ENCODE data around the gene RUSC2.

The RUSC2 gene, protein sequence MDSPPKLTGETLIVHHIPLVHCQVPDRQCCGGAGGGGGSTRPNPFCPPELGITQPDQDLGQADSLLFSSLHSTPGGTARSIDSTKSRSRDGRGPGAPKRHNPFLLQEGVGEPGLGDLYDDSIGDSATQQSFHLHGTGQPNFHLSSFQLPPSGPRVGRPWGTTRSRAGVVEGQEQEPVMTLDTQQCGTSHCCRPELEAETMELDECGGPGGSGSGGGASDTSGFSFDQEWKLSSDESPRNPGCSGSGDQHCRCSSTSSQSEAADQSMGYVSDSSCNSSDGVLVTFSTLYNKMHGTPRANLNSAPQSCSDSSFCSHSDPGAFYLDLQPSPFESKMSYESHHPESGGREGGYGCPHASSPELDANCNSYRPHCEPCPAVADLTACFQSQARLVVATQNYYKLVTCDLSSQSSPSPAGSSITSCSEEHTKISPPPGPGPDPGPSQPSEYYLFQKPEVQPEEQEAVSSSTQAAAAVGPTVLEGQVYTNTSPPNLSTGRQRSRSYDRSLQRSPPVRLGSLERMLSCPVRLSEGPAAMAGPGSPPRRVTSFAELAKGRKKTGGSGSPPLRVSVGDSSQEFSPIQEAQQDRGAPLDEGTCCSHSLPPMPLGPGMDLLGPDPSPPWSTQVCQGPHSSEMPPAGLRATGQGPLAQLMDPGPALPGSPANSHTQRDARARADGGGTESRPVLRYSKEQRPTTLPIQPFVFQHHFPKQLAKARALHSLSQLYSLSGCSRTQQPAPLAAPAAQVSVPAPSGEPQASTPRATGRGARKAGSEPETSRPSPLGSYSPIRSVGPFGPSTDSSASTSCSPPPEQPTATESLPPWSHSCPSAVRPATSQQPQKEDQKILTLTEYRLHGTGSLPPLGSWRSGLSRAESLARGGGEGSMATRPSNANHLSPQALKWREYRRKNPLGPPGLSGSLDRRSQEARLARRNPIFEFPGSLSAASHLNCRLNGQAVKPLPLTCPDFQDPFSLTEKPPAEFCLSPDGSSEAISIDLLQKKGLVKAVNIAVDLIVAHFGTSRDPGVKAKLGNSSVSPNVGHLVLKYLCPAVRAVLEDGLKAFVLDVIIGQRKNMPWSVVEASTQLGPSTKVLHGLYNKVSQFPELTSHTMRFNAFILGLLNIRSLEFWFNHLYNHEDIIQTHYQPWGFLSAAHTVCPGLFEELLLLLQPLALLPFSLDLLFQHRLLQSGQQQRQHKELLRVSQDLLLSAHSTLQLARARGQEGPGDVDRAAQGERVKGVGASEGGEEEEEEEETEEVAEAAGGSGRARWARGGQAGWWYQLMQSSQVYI (N-terminal part only)

GRCh38 chr9:35489313-35490154, at the start of gene RUSC2:
RUSC2 (plus strand) TSS chr9:35490111; CDS start chr9:35546522, 56,411 bp downstream.
- DNase-seq (ENCODE audit: low read depth) = peak; percentile 67
- H3K4me3 ChIP-seq (ENCODE audit: low read depth, low read length) = peak within 1 kb of the TSS; percentile 4
- TF ChIP-seq POLR2A (IDR thresholded peaks at IDR 0.05; ENCODE audit: extremely low read depth, insufficient read length) = no peak
- TF ChIP-seq, protein P1, sequence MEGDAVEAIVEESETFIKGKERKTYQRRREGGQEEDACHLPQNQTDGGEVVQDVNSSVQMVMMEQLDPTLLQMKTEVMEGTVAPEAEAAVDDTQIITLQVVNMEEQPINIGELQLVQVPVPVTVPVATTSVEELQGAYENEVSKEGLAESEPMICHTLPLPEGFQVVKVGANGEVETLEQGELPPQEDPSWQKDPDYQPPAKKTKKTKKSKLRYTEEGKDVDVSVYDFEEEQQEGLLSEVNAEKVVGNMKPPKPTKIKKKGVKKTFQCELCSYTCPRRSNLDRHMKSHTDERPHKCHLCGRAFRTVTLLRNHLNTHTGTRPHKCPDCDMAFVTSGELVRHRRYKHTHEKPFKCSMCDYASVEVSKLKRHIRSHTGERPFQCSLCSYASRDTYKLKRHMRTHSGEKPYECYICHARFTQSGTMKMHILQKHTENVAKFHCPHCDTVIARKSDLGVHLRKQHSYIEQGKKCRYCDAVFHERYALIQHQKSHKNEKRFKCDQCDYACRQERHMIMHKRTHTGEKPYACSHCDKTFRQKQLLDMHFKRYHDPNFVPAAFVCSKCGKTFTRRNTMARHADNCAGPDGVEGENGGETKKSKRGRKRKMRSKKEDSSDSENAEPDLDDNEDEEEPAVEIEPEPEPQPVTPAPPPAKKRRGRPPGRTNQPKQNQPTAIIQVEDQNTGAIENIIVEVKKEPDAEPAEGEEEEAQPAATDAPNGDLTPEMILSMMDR (IDR thresholded peaks at IDR 0.05; ENCODE audit: low read depth, low read length) = no peak
- TF ChIP-seq, protein P2, sequence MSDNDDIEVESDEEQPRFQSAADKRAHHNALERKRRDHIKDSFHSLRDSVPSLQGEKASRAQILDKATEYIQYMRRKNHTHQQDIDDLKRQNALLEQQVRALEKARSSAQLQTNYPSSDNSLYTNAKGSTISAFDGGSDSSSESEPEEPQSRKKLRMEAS (IDR thresholded peaks at IDR 0.05; ENCODE audit: low read depth, low read length) = no peak
- no peak for TF ChIP-seq MYC (IDR thresholded peaks at IDR 0.05; ENCODE audit: low read depth, low read length)

DNA sequence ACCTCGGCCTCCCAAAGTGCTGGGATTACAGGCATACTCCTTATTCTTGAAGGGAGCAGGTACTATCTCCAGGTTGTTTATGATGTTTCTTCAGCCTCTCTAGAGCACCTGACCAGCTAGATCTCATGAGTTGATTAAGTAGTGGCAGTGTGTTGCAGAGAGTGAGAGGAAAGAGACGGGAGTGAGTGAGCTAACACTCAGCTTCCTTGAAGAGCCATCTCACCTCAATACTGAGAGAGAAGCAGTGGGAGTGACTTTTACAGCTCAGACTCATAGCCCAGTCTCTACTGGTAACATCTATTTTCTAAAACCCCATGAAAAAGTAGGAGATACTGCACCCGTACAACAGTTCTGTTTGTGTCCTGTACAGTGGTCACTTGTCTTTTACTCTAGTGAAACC, 43.9 kb upstream of the RUSC2 start:
- no peak overlapping the region for H3K4me3 ChIP-seq (ENCODE audit: low read depth, low read length)
- DNase-seq (ENCODE audit: low read depth) = no peak
- TF ChIP-seq POLR2A (IDR thresholded peaks at IDR 0.05; ENCODE audit: extremely low read depth, insufficient read length) (no peak), MYC (IDR thresholded peaks at IDR 0.05; ENCODE audit: low read depth, low read length) (no peak)
- TF ChIP-seq, protein P1 (IDR thresholded peaks at IDR 0.05; ENCODE audit: low read depth, low read length) = no peak
- TF ChIP-seq, protein P2 (IDR thresholded peaks at IDR 0.05; ENCODE audit: low read depth, low read length) = no peak

GRCh38 chr9:35448496-35448895, 41.4 kb upstream of the RUSC2 start:
- no peak for DNase-seq (ENCODE audit: low read depth)
- H3K4me3 ChIP-seq (ENCODE audit: low read depth, low read length) = no peak overlapping the region
- TF ChIP-seq, protein P2 (IDR thresholded peaks at IDR 0.05; ENCODE audit: low read depth, low read length) = no peak

- no peak overlapping the region for H3K4me3 ChIP-seq (ENCODE audit: low read depth, low read length)
- peak; percentile 26 for DNase-seq (ENCODE audit: low read depth)
- TF ChIP-seq, protein P2 (IDR thresholded peaks at IDR 0.05; ENCODE audit: low read depth, low read length) = no peak
- TF ChIP-seq MYC (IDR thresholded peaks at IDR 0.05; ENCODE audit: low read depth, low read length) = no peak
- no peak for TF ChIP-seq POLR2A (IDR thresholded peaks at IDR 0.05; ENCODE audit: extremely low read depth, insufficient read length)
- TF ChIP-seq, protein P1 (IDR thresholded peaks at IDR 0.05; ENCODE audit: low read depth, low read length) = peak; percentile 20
These were observed 37.4 kb upstream of the RUSC2 start for GRCh38 chr9:35452481-35452880.

DNA sequence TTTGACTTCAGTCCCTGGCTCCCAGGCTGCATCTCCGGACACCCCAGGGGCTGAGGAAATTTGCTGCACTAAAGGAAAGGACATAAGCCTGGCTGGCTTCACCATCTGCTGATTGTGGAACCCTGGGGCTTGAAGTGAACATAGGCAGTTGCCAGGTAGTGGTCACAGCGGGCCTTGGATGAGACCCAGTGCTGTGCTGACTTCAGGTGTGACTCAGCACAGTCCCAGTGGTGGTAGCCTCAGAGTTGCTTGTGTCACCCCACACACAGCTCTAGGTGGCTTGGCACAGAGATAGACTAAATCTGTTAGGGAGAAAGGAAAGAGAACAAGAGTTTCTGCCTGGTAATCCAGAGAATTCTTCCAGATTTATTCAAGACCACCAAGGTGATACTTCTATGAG, 36.1 kb upstream of the RUSC2 start:
- TF ChIP-seq, protein P2 (IDR thresholded peaks at IDR 0.05; ENCODE audit: low read depth, low read length) = no peak
- TF ChIP-seq MYC (IDR thresholded peaks at IDR 0.05; ENCODE audit: low read depth, low read length) (no peak), POLR2A (IDR thresholded peaks at IDR 0.05; ENCODE audit: extremely low read depth, insufficient read length) (no peak)
- TF ChIP-seq, protein P1 (IDR thresholded peaks at IDR 0.05; ENCODE audit: low read depth, low read length) = no peak
- no peak for DNase-seq (ENCODE audit: low read depth)
- no peak overlapping the region for H3K4me3 ChIP-seq (ENCODE audit: low read depth, low read length)

All from NB4 (cell line).